ENCODE data around the gene MERTK.

MERTK gene

GRCh38 chr2:111965062-111965461 is 66.7 kb downstream of the MERTK start:
- DNase-seq (ENCODE audit: insufficient read length, low spot score), result no peak
- FAIRE-seq, result no peak
- no peak for TF ChIP-seq CTCF (IDR thresholded peaks at IDR 0.05; ENCODE audit: insufficient read depth, missing control alignments)

GRCh38 chr2:111966241-111966640 is 67.8 kb downstream of the MERTK start:
- no peak for TF ChIP-seq CTCF (IDR thresholded peaks at IDR 0.05; ENCODE audit: insufficient read depth, missing control alignments)
- no peak for DNase-seq (ENCODE audit: insufficient read length, low spot score)

GRCh38 chr2:111967018-111967417 is 68.6 kb downstream of the MERTK start:
- DNase-seq (ENCODE audit: insufficient read length, low spot score) (no peak), FAIRE-seq (no peak)
- TF ChIP-seq CTCF (IDR thresholded peaks at IDR 0.05; ENCODE audit: insufficient read depth, missing control alignments), result no peak

More at GRCh38 chr2:111966241-111966640, 67.8 kb downstream of the MERTK start:
- no peak for FAIRE-seq

- TF ChIP-seq CTCF (IDR thresholded peaks at IDR 0.05; ENCODE audit: insufficient read depth, missing control alignments), result no peak
- FAIRE-seq (no peak), DNase-seq (ENCODE audit: insufficient read length, low spot score) (no peak)
Measured at GRCh38 chr2:111970453-111970852, 72.0 kb downstream of the MERTK start.

GRCh38 chr2:111972955-111973565 is 74.7 kb downstream of the MERTK start:
- FAIRE-seq, result no peak
- no peak for TF ChIP-seq CTCF (IDR thresholded peaks at IDR 0.05; ENCODE audit: insufficient read depth, missing control alignments)
- no peak for DNase-seq (ENCODE audit: insufficient read length, low spot score)

GRCh38 chr2:111973701-111974100 is 75.3 kb downstream of the MERTK start:
- DNase-seq (ENCODE audit: insufficient read length, low spot score) (no peak), FAIRE-seq (no peak)
- no peak for TF ChIP-seq CTCF (IDR thresholded peaks at IDR 0.05; ENCODE audit: insufficient read depth, missing control alignments)

GRCh38 chr2:111975053-111975552 is 76.7 kb downstream of the MERTK start:
- DNase-seq (ENCODE audit: insufficient read length, low spot score) (no peak), FAIRE-seq (no peak)
- TF ChIP-seq CTCF (IDR thresholded peaks at IDR 0.05; ENCODE audit: insufficient read depth, missing control alignments), result no peak

Measured in D721Med (cell line).